ENCODE data around the gene ATP6V1B1.
A peak's percentile ranks its signal among the peaks of the same experiment; 100 is the strongest.

Gene ATP6V1B1

GRCh38 chr2:70967189-70967588 is 31.5 kb downstream of the ATP6V1B1 start:
- no peaks in the 10 kb centered on the region for H3K36me3 ChIP-seq (ENCODE audit: control insufficient read depth, insufficient read depth, low read length)
- H3K27ac ChIP-seq (ENCODE audit: insufficient read depth, low read depth, low read length, poor library complexity, severe bottlenecking) = no peak overlapping the region
- 31 to 67% methylated on average over 2 of the region's 4 CpGs for WGBS, 2 experiments
- H3K27me3 ChIP-seq (ENCODE audit: control insufficient read depth, insufficient read depth, low read length, poor library complexity, severe bottlenecking) = peaks cover 96% of the 10 kb centered on the region
- no peaks in the 10 kb centered on the region for H3K4me1 ChIP-seq (ENCODE audit: control insufficient read depth, insufficient read depth, low read length)
- H3K9me3 ChIP-seq (ENCODE audit: control insufficient read depth, low read length) = no peaks in the 10 kb centered on the region
- H3K4me3 ChIP-seq (ENCODE audit: insufficient read depth, low read depth, low read length) = no peak overlapping the region

- no peaks in the 10 kb centered on the region for H3K36me3 ChIP-seq (ENCODE audit: control insufficient read depth, insufficient read depth, low read length)
- 92% methylated on average over 3 of the region's 3 CpGs for WGBS, 2 experiments
- no peak overlapping the region for H3K4me3 ChIP-seq (ENCODE audit: insufficient read depth, low read depth, low read length)
- peaks cover 9% of the 10 kb centered on the region for H3K4me1 ChIP-seq (ENCODE audit: control insufficient read depth, insufficient read depth, low read length)
- peaks cover 53% of the 10 kb centered on the region for H3K27me3 ChIP-seq (ENCODE audit: control insufficient read depth, insufficient read depth, low read length, poor library complexity, severe bottlenecking)
- no peaks in the 10 kb centered on the region for H3K9me3 ChIP-seq (ENCODE audit: control insufficient read depth, low read length)
- H3K27ac ChIP-seq (ENCODE audit: insufficient read depth, low read depth, low read length, poor library complexity, severe bottlenecking) = no peak overlapping the region
Measured at GRCh38 chr2:70974592-70974991, 38.9 kb downstream of the ATP6V1B1 start.

- 88 to 93% methylated on average over 2 of the region's 2 CpGs for WGBS, 2 experiments
- H3K27ac ChIP-seq (ENCODE audit: insufficient read depth, low read depth, low read length, poor library complexity, severe bottlenecking) = no peak overlapping the region
- H3K27me3 ChIP-seq (ENCODE audit: control insufficient read depth, insufficient read depth, low read length, poor library complexity, severe bottlenecking) = peaks cover 50% of the 10 kb centered on the region
- peaks cover 9% of the 10 kb centered on the region for H3K4me1 ChIP-seq (ENCODE audit: control insufficient read depth, insufficient read depth, low read length)
- no peaks in the 10 kb centered on the region for H3K9me3 ChIP-seq (ENCODE audit: control insufficient read depth, low read length)
- H3K36me3 ChIP-seq (ENCODE audit: control insufficient read depth, insufficient read depth, low read length) = no peaks in the 10 kb centered on the region
- H3K4me3 ChIP-seq (ENCODE audit: insufficient read depth, low read depth, low read length) = no peak overlapping the region
Measured at GRCh38 chr2:70975237-70975636, 39.5 kb downstream of the ATP6V1B1 start.

- WGBS, 2 experiments = 59 to 63% methylated on average over 9 to 11 of the region's 14 CpGs
- H3K27me3 ChIP-seq (ENCODE audit: control insufficient read depth, insufficient read depth, low read length, poor library complexity, severe bottlenecking) = peaks cover 31% of the 10 kb centered on the region
- no peak overlapping the region for H3K27ac ChIP-seq (ENCODE audit: insufficient read depth, low read depth, low read length, poor library complexity, severe bottlenecking)
- H3K9me3 ChIP-seq (ENCODE audit: control insufficient read depth, low read length) = no peaks in the 10 kb centered on the region
- peak overlapping the region; percentile 50 for H3K4me3 ChIP-seq (ENCODE audit: insufficient read depth, low read depth, low read length)
- no peaks in the 10 kb centered on the region for H3K36me3 ChIP-seq (ENCODE audit: control insufficient read depth, insufficient read depth, low read length)
- H3K4me1 ChIP-seq (ENCODE audit: control insufficient read depth, insufficient read depth, low read length) = peaks cover 9% of the 10 kb centered on the region
Measured at GRCh38 chr2:70977605-70978205, 42.0 kb downstream of the ATP6V1B1 start.

GRCh38 chr2:70978341-70979179 is 42.9 kb downstream of the ATP6V1B1 start, which contains the start of gene ANKRD53:
Gene ANKRD53 (plus strand): TSS chr2:70978630. CDS start chr2:70978646, 16 bp downstream.
- Histone ChIP-seq H3K27me3 (ENCODE audit: control insufficient read depth, insufficient read depth, low read length, poor library complexity, severe bottlenecking) (peaks cover 31% of the 10 kb centered on the region), H3K36me3 (ENCODE audit: control insufficient read depth, insufficient read depth, low read length) (no peaks in the 10 kb centered on the region), H3K4me3 (ENCODE audit: insufficient read depth, low read depth, low read length) (peak within 1 kb of the TSS; percentile 50), H3K9me3 (ENCODE audit: control insufficient read depth, low read length) (no peaks in the 10 kb centered on the region), H3K27ac (ENCODE audit: insufficient read depth, low read depth, low read length, poor library complexity, severe bottlenecking) (no peak within 1 kb of the TSS), H3K4me1 (ENCODE audit: control insufficient read depth, insufficient read depth, low read length) (peaks cover 9% of the 10 kb centered on the region)
- 0 to 1% methylated on average over 67 of the region's 67 CpGs for WGBS, 2 experiments

- Histone ChIP-seq H3K4me1 (ENCODE audit: control insufficient read depth, insufficient read depth, low read length) (peaks cover 9% of the 10 kb centered on the region), H3K27ac (ENCODE audit: insufficient read depth, low read depth, low read length, poor library complexity, severe bottlenecking) (no peak overlapping the region), H3K9me3 (ENCODE audit: control insufficient read depth, low read length) (no peaks in the 10 kb centered on the region), H3K36me3 (ENCODE audit: control insufficient read depth, insufficient read depth, low read length) (no peaks in the 10 kb centered on the region), H3K27me3 (ENCODE audit: control insufficient read depth, insufficient read depth, low read length, poor library complexity, severe bottlenecking) (peaks cover 31% of the 10 kb centered on the region), H3K4me3 (ENCODE audit: insufficient read depth, low read depth, low read length) (peak overlapping the region; percentile 50)
- WGBS, 2 experiments = 17 to 21% methylated on average over 19 of the region's 19 CpGs
Measured at GRCh38 chr2:70979180-70979488, 43.4 kb downstream of the ATP6V1B1 start.

- H3K9me3 ChIP-seq (ENCODE audit: control insufficient read depth, low read length) = no peaks in the 10 kb centered on the region
- 92 to 94% methylated on average over 9 of the region's 9 CpGs for WGBS, 2 experiments
- H3K36me3 ChIP-seq (ENCODE audit: control insufficient read depth, insufficient read depth, low read length) = no peaks in the 10 kb centered on the region
- H3K27ac ChIP-seq (ENCODE audit: insufficient read depth, low read depth, low read length, poor library complexity, severe bottlenecking) = no peak overlapping the region
- peaks cover 12% of the 10 kb centered on the region for H3K4me1 ChIP-seq (ENCODE audit: control insufficient read depth, insufficient read depth, low read length)
- peaks cover 31% of the 10 kb centered on the region for H3K27me3 ChIP-seq (ENCODE audit: control insufficient read depth, insufficient read depth, low read length, poor library complexity, severe bottlenecking)
- H3K4me3 ChIP-seq (ENCODE audit: insufficient read depth, low read depth, low read length) = no peak overlapping the region
Measured at GRCh38 chr2:70979626-70980025, 43.9 kb downstream of the ATP6V1B1 start.

GRCh38 chr2:70981421-70981820 is 45.7 kb downstream of the ATP6V1B1 start:
- H3K27ac ChIP-seq (ENCODE audit: insufficient read depth, low read depth, low read length, poor library complexity, severe bottlenecking) = no peak overlapping the region
- peaks cover 7% of the 10 kb centered on the region for H3K4me1 ChIP-seq (ENCODE audit: control insufficient read depth, insufficient read depth, low read length)
- no peaks in the 10 kb centered on the region for H3K9me3 ChIP-seq (ENCODE audit: control insufficient read depth, low read length)
- H3K27me3 ChIP-seq (ENCODE audit: control insufficient read depth, insufficient read depth, low read length, poor library complexity, severe bottlenecking) = peaks cover 25% of the 10 kb centered on the region
- WGBS, 2 experiments = 86 to 89% methylated on average over 2 of the region's 2 CpGs
- no peak overlapping the region for H3K4me3 ChIP-seq (ENCODE audit: insufficient read depth, low read depth, low read length)
- H3K36me3 ChIP-seq (ENCODE audit: control insufficient read depth, insufficient read depth, low read length) = no peaks in the 10 kb centered on the region

- 91 to 93% methylated on average over 14 of the region's 14 CpGs for WGBS, 2 experiments
- H3K36me3 ChIP-seq (ENCODE audit: control insufficient read depth, insufficient read depth, low read length) = no peaks in the 10 kb centered on the region
- peaks cover 5% of the 10 kb centered on the region for H3K4me1 ChIP-seq (ENCODE audit: control insufficient read depth, insufficient read depth, low read length)
- peaks cover 25% of the 10 kb centered on the region for H3K27me3 ChIP-seq (ENCODE audit: control insufficient read depth, insufficient read depth, low read length, poor library complexity, severe bottlenecking)
- no peak overlapping the region for H3K4me3 ChIP-seq (ENCODE audit: insufficient read depth, low read depth, low read length)
- no peak overlapping the region for H3K27ac ChIP-seq (ENCODE audit: insufficient read depth, low read depth, low read length, poor library complexity, severe bottlenecking)
- H3K9me3 ChIP-seq (ENCODE audit: control insufficient read depth, low read length) = no peaks in the 10 kb centered on the region
Measured at GRCh38 chr2:70981866-70982810, 46.4 kb downstream of the ATP6V1B1 start.

- Histone ChIP-seq H3K4me1 (ENCODE audit: control insufficient read depth, insufficient read depth, low read length) (peaks cover 5% of the 10 kb centered on the region), H3K27ac (ENCODE audit: insufficient read depth, low read depth, low read length, poor library complexity, severe bottlenecking) (no peak overlapping the region), H3K36me3 (ENCODE audit: control insufficient read depth, insufficient read depth, low read length) (peaks cover under 1% of the 10 kb centered on the region), H3K4me3 (ENCODE audit: insufficient read depth, low read depth, low read length) (no peak overlapping the region), H3K27me3 (ENCODE audit: control insufficient read depth, insufficient read depth, low read length, poor library complexity, severe bottlenecking) (peaks cover 20% of the 10 kb centered on the region), H3K9me3 (ENCODE audit: control insufficient read depth, low read length) (no peaks in the 10 kb centered on the region)
- WGBS, 2 experiments = 94% methylated on average over 3 of the region's 3 CpGs
Measured at GRCh38 chr2:70982971-70983370, 47.3 kb downstream of the ATP6V1B1 start.
